Fibroblast of lung (primary cell): ENCODE results near the gene MRPL21. TPM values are rescaled to one million over a fixed set of nuclear protein-coding genes. Genes with fewer than 3 reads are reported as not detected.

Experiments
- DNase-seq, 2 donors: peaks; one replicate each; pipeline versions ENCODE4 v3.0.0 to v3.0.0-alpha.2; 2010; ENCODE audit warnings: low read depth in 2 of 2
- H2AFZ ChIP-seq: 2 replicates; pipeline ENCODE4 v1.5.1; 2012; ENCODE audit warnings: low read length, control low read depth, inconsistent platforms
- H3K27ac ChIP-seq: 2 replicates; pipeline ENCODE4 v1.5.1; 2011; ENCODE audit warnings: low read length, control low read depth; ENCODE audit not compliant: insufficient read depth
- H3K27me3 ChIP-seq: 2 replicates; pipeline ENCODE4 v1.5.1; 2011; ENCODE audit warnings: mild to moderate bottlenecking, low read length; ENCODE audit not compliant: control insufficient read depth, insufficient read depth
- H3K36me3 ChIP-seq: 2 replicates; pipeline ENCODE4 v1.5.1; 2011; ENCODE audit warnings: low read length; ENCODE audit not compliant: control insufficient read depth, insufficient read depth
- H3K4me1 ChIP-seq: 2 replicates; pipeline ENCODE4 v1.5.1; 2011; ENCODE audit warnings: low read length; ENCODE audit not compliant: control insufficient read depth, insufficient read depth; ENCODE audit errors: extremely low read depth
- H3K4me2 ChIP-seq: 2 replicates; pipeline ENCODE4 v1.5.1; 2011; ENCODE audit warnings: low read length, control low read depth; ENCODE audit not compliant: insufficient read depth; ENCODE audit errors: extremely low read depth
- H3K4me3 ChIP-seq, 4 experiments: fragments of 200-600 bp in 1 of 4; sonication (generic) in 1 of 4; replicated peaks in 1 of 4; 2 replicates each; pipeline ENCODE4 v1.5.1; 2011 to 2016; ENCODE audit warnings: low read length in 4 of 4, low read depth in 3 of 4, mild to moderate bottlenecking in 3 of 4, control low read depth in 2 of 4, inconsistent platforms in 1 of 4, mixed read lengths in 1 of 4; ENCODE audit not compliant: insufficient read depth in 1 of 4; ENCODE audit errors: control extremely low read depth in 1 of 4
- H3K79me2 ChIP-seq: 2 replicates; pipeline ENCODE4 v1.5.1; 2012; ENCODE audit warnings: mild to moderate bottlenecking, low read length, inconsistent platforms; ENCODE audit not compliant: control insufficient read depth, insufficient read depth
- H3K9ac ChIP-seq: 2 replicates; pipeline ENCODE4 v1.5.1; 2011; ENCODE audit warnings: mild to moderate bottlenecking, low read length, control low read depth; ENCODE audit not compliant: insufficient read depth
- H3K9me3 ChIP-seq: 2 replicates; pipeline ENCODE4 v1.5.1; 2012; ENCODE audit warnings: low read depth, low read length; ENCODE audit not compliant: control insufficient read depth, insufficient read depth
- H4K20me1 ChIP-seq: 2 replicates; pipeline ENCODE4 v1.5.1; 2011; ENCODE audit warnings: low read length; ENCODE audit not compliant: control insufficient read depth, insufficient read depth; ENCODE audit errors: extremely low read depth
- EZH2 ChIP-seq: IDR thresholded peaks from 2 replicates; pipeline ENCODE4 v1.5.1; 2012; ENCODE audit warnings: low read length, control low read depth, mild to moderate bottlenecking; ENCODE audit errors: missing control alignments
- polyA plus RNA-seq, 2 donors: library from polyadenylated mRNA; depleted of rRNA in 1 of 2; stranded (reverse) in 1 of 2; unstranded in 1 of 2; fragments of >200 nt; gene quantifications; 2 replicates each; pipeline ENCODE4 v1.2.1, GENCODE V29; 2011 to 2012; ENCODE audit warnings: missing spikeins in 1 of 2
- total RNA-seq: library from RNA; depleted of rRNA; stranded (reverse); fragments of >200 nt; gene quantifications from 2 replicates; pipeline ENCODE4 v1.2.1, GENCODE V29; 2014
- TF ChIP-seq, protein P1 (sequence below), 2 donors: IDR thresholded peaks in 1 of 2; conservative IDR thresholded peaks in 1 of 2; 1 replicate in 1 of 2; 2 replicates in 1 of 2; pipeline ENCODE4 v1.5.1; 2011 to 2012; ENCODE audit warnings: low read length in 2 of 2, control low read depth in 1 of 2, inconsistent platforms in 1 of 2, low read depth in 1 of 2, mild to moderate bottlenecking in 1 of 2

Gene MRPL21
- total and polyA plus RNA-seq, 2 donors (not counting 1 experiment from before 2014, with no cell fraction given) = 31.6 to 59.9 TPM

- peaks cover 11% of the 10 kb centered on the region for H3K36me3 ChIP-seq
- TF ChIP-seq, protein P1, sequence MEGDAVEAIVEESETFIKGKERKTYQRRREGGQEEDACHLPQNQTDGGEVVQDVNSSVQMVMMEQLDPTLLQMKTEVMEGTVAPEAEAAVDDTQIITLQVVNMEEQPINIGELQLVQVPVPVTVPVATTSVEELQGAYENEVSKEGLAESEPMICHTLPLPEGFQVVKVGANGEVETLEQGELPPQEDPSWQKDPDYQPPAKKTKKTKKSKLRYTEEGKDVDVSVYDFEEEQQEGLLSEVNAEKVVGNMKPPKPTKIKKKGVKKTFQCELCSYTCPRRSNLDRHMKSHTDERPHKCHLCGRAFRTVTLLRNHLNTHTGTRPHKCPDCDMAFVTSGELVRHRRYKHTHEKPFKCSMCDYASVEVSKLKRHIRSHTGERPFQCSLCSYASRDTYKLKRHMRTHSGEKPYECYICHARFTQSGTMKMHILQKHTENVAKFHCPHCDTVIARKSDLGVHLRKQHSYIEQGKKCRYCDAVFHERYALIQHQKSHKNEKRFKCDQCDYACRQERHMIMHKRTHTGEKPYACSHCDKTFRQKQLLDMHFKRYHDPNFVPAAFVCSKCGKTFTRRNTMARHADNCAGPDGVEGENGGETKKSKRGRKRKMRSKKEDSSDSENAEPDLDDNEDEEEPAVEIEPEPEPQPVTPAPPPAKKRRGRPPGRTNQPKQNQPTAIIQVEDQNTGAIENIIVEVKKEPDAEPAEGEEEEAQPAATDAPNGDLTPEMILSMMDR (conservative IDR thresholded peaks at IDR 0.05 in 1 of 2, IDR thresholded peaks at IDR 0.05 in 1 of 2; ENCODE audit: low read depth in 1 of 2, low read length in 2 of 2) = no peak
- no peak for TF ChIP-seq EZH2
- no peaks in the 10 kb centered on the region for H3K9me3 ChIP-seq
These were observed 12.8 kb upstream of the MRPL21 start for GRCh38 chr11:68916439-68916838.

DNA sequence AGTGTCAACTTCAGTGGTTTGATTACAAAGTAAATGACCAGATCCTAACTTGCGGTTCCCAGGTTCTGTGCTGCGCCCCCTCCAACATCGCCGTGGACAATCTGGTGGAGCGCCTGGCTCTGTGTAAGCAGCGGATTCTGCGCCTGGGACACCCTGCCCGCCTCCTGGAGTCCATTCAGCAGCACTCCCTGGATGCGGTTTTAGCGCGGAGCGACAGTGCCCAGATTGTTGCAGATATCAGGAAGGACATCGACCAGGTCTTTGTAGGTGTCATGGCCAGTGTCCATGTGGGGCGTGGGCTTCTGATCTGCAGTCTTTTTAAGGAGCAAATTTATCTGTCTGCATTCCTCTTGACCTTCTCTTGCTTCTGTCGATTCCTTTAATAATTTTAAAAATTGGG, 11.1 kb upstream of the MRPL21 start:
- H3K27me3 ChIP-seq = no peaks in the 10 kb centered on the region
- H2AFZ ChIP-seq = no peak overlapping the region
- no peak for DNase-seq
- no peaks in the 10 kb centered on the region for H3K79me2 ChIP-seq
- peaks cover 11% of the 10 kb centered on the region for H3K36me3 ChIP-seq
- H3K27ac ChIP-seq = no peak overlapping the region
- H3K4me2 ChIP-seq = no peak overlapping the region
- H3K4me1 ChIP-seq = no peaks in the 10 kb centered on the region
- TF ChIP-seq, protein P1 (conservative IDR thresholded peaks at IDR 0.05 in 1 of 2, IDR thresholded peaks at IDR 0.05 in 1 of 2; ENCODE audit: low read depth in 1 of 2, low read length in 2 of 2) = no peak
- TF ChIP-seq EZH2 = no peak
- no peaks in the 10 kb centered on the region for H3K9me3 ChIP-seq
- no peak overlapping the region for H3K9ac ChIP-seq
- H4K20me1 ChIP-seq = no peaks in the 10 kb centered on the region
- H3K4me3 ChIP-seq = no peak overlapping the region

More at GRCh38 chr11:68916439-68916838, 12.8 kb upstream of the MRPL21 start:
- Histone ChIP-seq H3K79me2 (no peaks in the 10 kb centered on the region), H4K20me1 (no peaks in the 10 kb centered on the region), H3K27ac (no peak overlapping the region), H3K27me3 (no peaks in the 10 kb centered on the region), H3K4me1 (no peaks in the 10 kb centered on the region), H3K4me3 (no peak overlapping the region), H3K4me2 (no peak overlapping the region), H3K9ac (no peak overlapping the region), H2AFZ (no peak overlapping the region)
- DNase-seq = no peak

- H2AFZ ChIP-seq = no peak overlapping the region
- TF ChIP-seq EZH2 = no peak
- TF ChIP-seq, protein P1 (conservative IDR thresholded peaks at IDR 0.05 in 1 of 2, IDR thresholded peaks at IDR 0.05 in 1 of 2; ENCODE audit: low read depth in 1 of 2, low read length in 2 of 2) = no peak
- H3K9me3 ChIP-seq = no peaks in the 10 kb centered on the region
- H3K4me3 ChIP-seq = no peak overlapping the region
- H3K9ac ChIP-seq = no peak overlapping the region
- no peaks in the 10 kb centered on the region for H4K20me1 ChIP-seq
- H3K27me3 ChIP-seq = no peaks in the 10 kb centered on the region
- no peak overlapping the region for H3K4me2 ChIP-seq
- peaks cover 12% of the 10 kb centered on the region for H3K36me3 ChIP-seq
- no peaks in the 10 kb centered on the region for H3K79me2 ChIP-seq
- no peaks in the 10 kb centered on the region for H3K4me1 ChIP-seq
- no peak for DNase-seq
- no peak overlapping the region for H3K27ac ChIP-seq
These were observed 9.6 kb upstream of the MRPL21 start for GRCh38 chr11:68913188-68913587.
